ENCODE measurements around the gene HPGD. TPM values are rescaled to one million over a fixed set of nuclear protein-coding genes. Genes with fewer than 3 reads are reported as not detected.

The HPGD gene
- total RNA-seq, 1 donor from 2014 or later = 2.4 TPM

Other genes starting within 250 kb of the HPGD start
- 38.6 TPM for gene FBXO8, start 238.8 kb downstream of the HPGD start, total RNA-seq
- 11.1 TPM for gene CEP44, start 238.6 kb downstream of the HPGD start, total RNA-seq

Measured in cardiac septum (tissue), 1 donor.